Ishikawa (cell line): ENCODE measurements around the gene NOS1AP.

Source experiments
- CREB1 ChIP-seq: IDR thresholded peaks from 2 replicates; pipeline ENCODE4 v1.6.1; 2012; ENCODE audit warnings: low read depth
- EGR1 ChIP-seq: IDR thresholded peaks from 2 replicates; pipeline ENCODE4 v1.6.1; 2012
- RAD21 ChIP-seq: IDR thresholded peaks from 2 replicates; pipeline ENCODE4 v1.6.1; 2012; ENCODE audit warnings: low read depth
- REST ChIP-seq: IDR thresholded peaks from 2 replicates; pipeline ENCODE4 v1.6.1; 2012; ENCODE audit warnings: low read depth, mild to moderate bottlenecking
- TAF1 ChIP-seq: IDR thresholded peaks from 2 replicates; pipeline ENCODE4 v1.6.1; 2012; ENCODE audit warnings: low read depth, mild to moderate bottlenecking
- TCF12 ChIP-seq: IDR thresholded peaks from 2 replicates; pipeline ENCODE4 v1.6.1; 2012; ENCODE audit warnings: low read depth
- TEAD4 ChIP-seq: IDR thresholded peaks from 2 replicates; pipeline ENCODE4 v1.6.1; 2012
- YY1 ChIP-seq: IDR thresholded peaks from 2 replicates; pipeline ENCODE4 v1.6.1; 2012; ENCODE audit warnings: low read depth

GRCh38 chr1:162070094-162070748 is 730 bp downstream of the NOS1AP start:
- TF ChIP-seq TEAD4: no peak
- no peak for TF ChIP-seq RAD21
- no peak for TF ChIP-seq REST
- no peak for TF ChIP-seq CREB1
- no peak for TF ChIP-seq EGR1
- no peak for TF ChIP-seq YY1
- no peak for TF ChIP-seq TAF1
- TF ChIP-seq TCF12: no peak
